T-helper 2 cell treated with Interferon-gamma antibody and Interleukin-4, amounts not matched to agents 5 μg/mL and 100 μg/mL, for 36 hours (primary cell): ENCODE measurements around the gene PLCH1.
"Not testable (repeated sequence)": the region's sequence is repeated elsewhere in the genome, so short reads cannot be mapped to it uniquely, and the experiment has no call there.

Experiments used
- DNase-seq: peaks from one replicate; pipeline ENCODE4 v3.0.0; 2021; ENCODE audit warnings: low spot score
- H3K27ac Mint-ChIP-seq: one replicate; pipeline ENCODE4 v1.8.0; 2021; ENCODE audit warnings: mild to moderate bottlenecking, mixed read lengths
- H3K27me3 Mint-ChIP-seq: one replicate; pipeline ENCODE4 v1.8.0; 2021; ENCODE audit warnings: low read depth, mixed read lengths
- H3K36me3 Mint-ChIP-seq: one replicate; pipeline ENCODE4 v1.8.0; 2021; ENCODE audit warnings: low read depth, mixed read lengths
- H3K4me1 Mint-ChIP-seq: one replicate; pipeline ENCODE4 v1.8.0; 2021; ENCODE audit warnings: low read depth, mixed read lengths
- H3K4me3 Mint-ChIP-seq: one replicate; pipeline ENCODE4 v1.8.0; 2022; ENCODE audit warnings: mild to moderate bottlenecking, moderate library complexity, mixed read lengths
- H3K9me3 Mint-ChIP-seq: one replicate; pipeline ENCODE4 v1.8.0; 2021; ENCODE audit warnings: mixed read lengths

PLCH1 gene

GRCh38 chr3:155656466-155656865, 88.4 kb downstream of the PLCH1 start:
- Mint-ChIP-seq H3K27ac (no peak overlapping the region), H3K4me1 (peaks cover under 1% of the 10 kb centered on the region), H3K27me3 (no peaks in the 10 kb centered on the region), H3K4me3 (no peak overlapping the region), H3K9me3 (no peaks in the 10 kb centered on the region), H3K36me3 (no peaks in the 10 kb centered on the region)
- DNase-seq: no peak

- H3K27ac Mint-ChIP-seq: no peak overlapping the region
- H3K9me3 Mint-ChIP-seq: no peaks in the 10 kb centered on the region
- H3K27me3 Mint-ChIP-seq: no peaks in the 10 kb centered on the region
- no peak overlapping the region for H3K4me3 Mint-ChIP-seq
- DNase-seq: no peak
- H3K4me1 Mint-ChIP-seq: no peaks in the 10 kb centered on the region
- no peaks in the 10 kb centered on the region for H3K36me3 Mint-ChIP-seq
These were observed 93.2 kb downstream of the PLCH1 start for GRCh38 chr3:155651489-155652218.

GRCh38 chr3:155648013-155648591, 96.8 kb downstream of the PLCH1 start:
- no peaks in the 10 kb centered on the region for H3K27me3 Mint-ChIP-seq
- no peaks in the 10 kb centered on the region for H3K36me3 Mint-ChIP-seq
- H3K9me3 Mint-ChIP-seq: no peaks in the 10 kb centered on the region
- no peak overlapping the region for H3K27ac Mint-ChIP-seq
- no peaks in the 10 kb centered on the region for H3K4me1 Mint-ChIP-seq
- H3K4me3 Mint-ChIP-seq: no peak overlapping the region
- no peak for DNase-seq

- no peak overlapping the region for H3K4me3 Mint-ChIP-seq
- DNase-seq: no peak
- H3K4me1 Mint-ChIP-seq: no peaks in the 10 kb centered on the region
- H3K27me3 Mint-ChIP-seq: no peaks in the 10 kb centered on the region
- no peaks in the 10 kb centered on the region for H3K9me3 Mint-ChIP-seq
- H3K27ac Mint-ChIP-seq: no peak overlapping the region
- no peaks in the 10 kb centered on the region for H3K36me3 Mint-ChIP-seq
These were observed 97.7 kb downstream of the PLCH1 start for GRCh38 chr3:155647206-155647605.

- no peak for DNase-seq
These were observed 98.2 kb downstream of the PLCH1 start for GRCh38 chr3:155646669-155647068.

GRCh38 chr3:155646128-155646527, 98.7 kb downstream of the PLCH1 start:
- H3K9me3 Mint-ChIP-seq: no peaks in the 10 kb centered on the region
- no peak overlapping the region for H3K27ac Mint-ChIP-seq
- DNase-seq: no peak

More at GRCh38 chr3:155646669-155647068, 98.2 kb downstream of the PLCH1 start:
- no peaks in the 10 kb centered on the region for H3K4me1 Mint-ChIP-seq
- no peak overlapping the region for H3K4me3 Mint-ChIP-seq
- no peak overlapping the region for H3K27ac Mint-ChIP-seq
- no peaks in the 10 kb centered on the region for H3K9me3 Mint-ChIP-seq
- H3K27me3 Mint-ChIP-seq: no peaks in the 10 kb centered on the region
- no peaks in the 10 kb centered on the region for H3K36me3 Mint-ChIP-seq

GRCh38 chr3:155643581-155644165, 101.2 kb downstream of the PLCH1 start:
- no peaks in the 10 kb centered on the region for H3K36me3 Mint-ChIP-seq
- H3K27me3 Mint-ChIP-seq: no peaks in the 10 kb centered on the region
- no peak overlapping the region for H3K27ac Mint-ChIP-seq
- DNase-seq: no peak
- H3K4me1 Mint-ChIP-seq: no peaks in the 10 kb centered on the region
- H3K4me3 Mint-ChIP-seq: no peak overlapping the region
- H3K9me3 Mint-ChIP-seq: no peaks in the 10 kb centered on the region

More at GRCh38 chr3:155646128-155646527, 98.7 kb downstream of the PLCH1 start:
- Mint-ChIP-seq H3K27me3 (no peaks in the 10 kb centered on the region), H3K4me1 (no peaks in the 10 kb centered on the region), H3K4me3 (no peak overlapping the region), H3K36me3 (no peaks in the 10 kb centered on the region)

GRCh38 chr3:155641956-155642355, 102.9 kb downstream of the PLCH1 start:
- H3K4me3 Mint-ChIP-seq: no peak overlapping the region
- no peaks in the 10 kb centered on the region for H3K27me3 Mint-ChIP-seq
- DNase-seq: no peak
- H3K9me3 Mint-ChIP-seq: no peaks in the 10 kb centered on the region
- H3K4me1 Mint-ChIP-seq: no peaks in the 10 kb centered on the region
- H3K27ac Mint-ChIP-seq: no peak overlapping the region
- no peaks in the 10 kb centered on the region for H3K36me3 Mint-ChIP-seq

GRCh38 chr3:155640098-155640497, 104.8 kb downstream of the PLCH1 start:
- Mint-ChIP-seq H3K27ac (no peak overlapping the region), H3K27me3 (no peaks in the 10 kb centered on the region), H3K4me1 (no peaks in the 10 kb centered on the region), H3K36me3 (no peaks in the 10 kb centered on the region), H3K4me3 (no peak overlapping the region), H3K9me3 (no peaks in the 10 kb centered on the region)
- DNase-seq: no peak

- no peak overlapping the region for H3K4me3 Mint-ChIP-seq
- no peak for DNase-seq
These were observed 105.3 kb downstream of the PLCH1 start for GRCh38 chr3:155639462-155640055.

GRCh38 chr3:155638461-155638860, 106.4 kb downstream of the PLCH1 start:
- H3K4me3 Mint-ChIP-seq, H3K27ac Mint-ChIP-seq, H3K27me3 Mint-ChIP-seq, DNase-seq, H3K9me3 Mint-ChIP-seq, H3K36me3 Mint-ChIP-seq, H3K4me1 Mint-ChIP-seq: not testable (repeated sequence)

More at GRCh38 chr3:155639462-155640055, 105.3 kb downstream of the PLCH1 start:
- Mint-ChIP-seq H3K27me3 (no peaks in the 10 kb centered on the region), H3K4me1 (no peaks in the 10 kb centered on the region), H3K27ac (no peak overlapping the region), H3K9me3 (no peaks in the 10 kb centered on the region), H3K36me3 (no peaks in the 10 kb centered on the region)

GRCh38 chr3:155637567-155637966, 107.3 kb downstream of the PLCH1 start:
- H3K4me1 Mint-ChIP-seq: no peaks in the 10 kb centered on the region
- H3K4me3 Mint-ChIP-seq: no peak overlapping the region
- DNase-seq: no peak
- no peak overlapping the region for H3K27ac Mint-ChIP-seq
- no peaks in the 10 kb centered on the region for H3K36me3 Mint-ChIP-seq
- H3K27me3 Mint-ChIP-seq: peaks cover 3% of the 10 kb centered on the region
- H3K9me3 Mint-ChIP-seq: no peaks in the 10 kb centered on the region

- Mint-ChIP-seq H3K36me3 (no peaks in the 10 kb centered on the region), H3K4me1 (no peaks in the 10 kb centered on the region), H3K27ac (no peak overlapping the region), H3K4me3 (no peak overlapping the region), H3K9me3 (no peaks in the 10 kb centered on the region), H3K27me3 (peaks cover 6% of the 10 kb centered on the region)
- DNase-seq: no peak
These were observed 109.8 kb downstream of the PLCH1 start for GRCh38 chr3:155635056-155635455.

- Mint-ChIP-seq H3K4me3 (no peak overlapping the region), H3K4me1 (no peaks in the 10 kb centered on the region), H3K36me3 (no peaks in the 10 kb centered on the region), H3K27me3 (peaks cover 6% of the 10 kb centered on the region), H3K9me3 (no peaks in the 10 kb centered on the region), H3K27ac (no peak overlapping the region)
- DNase-seq: no peak
These were observed 110.7 kb downstream of the PLCH1 start for GRCh38 chr3:155634121-155634719.
